HepG2 (cell line): ENCODE results near the gene STEAP3. TPM values are rescaled to one million over a fixed set of nuclear protein-coding genes. Genes with fewer than 3 reads are reported as not detected.

Experiments used
- ATAC-seq: fragments of 200-7000 bp; cut with Tn5 transposase; 3 replicates; pipeline ENCODE4 v1.9.1; 2020; ENCODE audit warnings: mild to moderate bottlenecking, moderate library complexity
- BruUV-seq: library from RNA; stranded (reverse); fragments of 400-500 nt; replicated peaks from 2 replicates; lab custom pipeline; 2021; lab: Mats Ljungman, UMichigan
- CTCF ChIA-PET: fragments of 300-600 bp; formaldehyde crosslinking; extraction: SDS; loops from one replicate; lab custom pipeline; 2021; ENCODE audit warnings: low total read pairs, inconsistent platforms, low intra/inter-chr PET ratio; lab: Yijun Ruan, JAX
- POLR2A ChIA-PET: fragments of 350-600 bp; sonication (Branson Sonifier 250); formaldehyde crosslinking; loops from one replicate; lab custom pipeline; 2020; ENCODE audit warnings: antibody characterized with exemption, inconsistent platforms; lab: Yijun Ruan, JAX
- DNase-seq: peaks from one replicate; pipeline ENCODE4 v3.0.0-alpha.2; 2015; ENCODE audit warnings: low spot score
- FAIRE-seq: peaks from 3 replicates; lab custom pipeline; 2011; peaks lifted over from hg19 to GRCh38; lab: Jason Lieb, UNC
- H2AFZ ChIP-seq: one replicate; pipeline ENCODE4 v1.6.1; 2011; ENCODE audit warnings: low read length, inconsistent platforms
- H3K27ac ChIP-seq: fragments of 300-600 bp; 3 replicates; pipeline ENCODE4 v1.8.0; 2011; ENCODE audit warnings: mixed run types, mild to moderate bottlenecking, mixed read lengths, low read length, inconsistent platforms; ENCODE audit not compliant: insufficient read depth; ENCODE audit errors: extremely low read length
- H3K27me3 ChIP-seq, 2 experiments: fragments of 200-600 bp in 1 of 2; 2 replicates in 1 of 2; 3 replicates in 1 of 2; pipeline versions ENCODE4 v1.6.0 to v1.8.0; 2011; ENCODE audit warnings: low read length in 2 of 2, mild to moderate bottlenecking in 2 of 2, moderate library complexity in 2 of 2, inconsistent platforms in 1 of 2; ENCODE audit not compliant: insufficient read depth in 2 of 2, control insufficient read depth in 1 of 2
- H3K36me3 ChIP-seq, 2 experiments: fragments of 200-600 bp in 1 of 2; replicated peaks in 1 of 2; 2 replicates in 1 of 2; 3 replicates in 1 of 2; pipeline versions ENCODE4 v1.5.1 to v1.8.0; 2011; ENCODE audit warnings: low read length in 2 of 2, inconsistent platforms in 1 of 2; ENCODE audit not compliant: insufficient read depth in 2 of 2, control insufficient read depth in 1 of 2
- H3K4me1 ChIP-seq: 2 replicates; pipeline ENCODE4 v1.5.1; 2012; ENCODE audit warnings: low read length, inconsistent platforms; ENCODE audit not compliant: insufficient read depth
- H3K4me2 ChIP-seq: 2 replicates; pipeline ENCODE4 v1.6.0; 2011; ENCODE audit warnings: low read depth, low read length, inconsistent platforms
- H3K4me3 ChIP-seq, 3 experiments: fragments of 200-600 bp in 1 of 3; sonication (generic), shearing (Covaris generic) in 1 of 3; replicated peaks in 1 of 3; 2 replicates each; pipeline ENCODE4 v1.5.1; 2011 to 2016; ENCODE audit warnings: low read length in 3 of 3, inconsistent platforms in 2 of 3, low read depth in 2 of 3, mild to moderate bottlenecking in 2 of 3, control low read depth in 1 of 3, mixed read lengths in 1 of 3; ENCODE audit not compliant: insufficient read depth in 1 of 3
- H3K79me2 ChIP-seq: one replicate; pipeline ENCODE4 v1.6.1; 2011; ENCODE audit warnings: low read length, inconsistent platforms; ENCODE audit not compliant: insufficient read depth
- H3K9ac ChIP-seq: 2 replicates; pipeline ENCODE4 v1.6.0; 2011; ENCODE audit warnings: mild to moderate bottlenecking, low read depth, low read length, inconsistent platforms; ENCODE audit not compliant: insufficient read depth
- H3K9me3 ChIP-seq: 2 replicates; pipeline ENCODE4 v1.5.1; 2012; ENCODE audit warnings: mild to moderate bottlenecking, low read length
- H4K20me1 ChIP-seq: 2 replicates; pipeline ENCODE4 v1.6.0; 2011; ENCODE audit warnings: inconsistent platforms, mild to moderate bottlenecking, low read length, moderate library complexity; ENCODE audit not compliant: insufficient read depth
- ARNTL ChIP-seq: sonication (generic); formaldehyde crosslinking; IDR thresholded peaks from 2 replicates; pipeline ENCODE4 v1.4.0; 2020; ENCODE audit warnings: mild to moderate bottlenecking, missing genetic modification reagents
- CHCHD3 ChIP-seq: sonication (generic); formaldehyde crosslinking; IDR thresholded peaks from 2 replicates; pipeline ENCODE4 v1.8.0; 2022; ENCODE audit warnings: mild to moderate bottlenecking, missing genetic modification reagents, moderate library complexity
- SMARCE1 ChIP-seq: fragments of 450-650 bp; IDR thresholded peaks from 2 replicates; pipeline ENCODE4 v1.6.1; 2017; ENCODE audit warnings: borderline replicate concordance
- ZBTB46 ChIP-seq: sonication (generic); formaldehyde crosslinking; IDR thresholded peaks from 2 replicates; pipeline ENCODE4 v1.4.0; 2020; ENCODE audit warnings: mild to moderate bottlenecking, missing genetic modification reagents, borderline replicate concordance
- ZMYM3 ChIP-seq: sonication (generic); formaldehyde crosslinking; IDR thresholded peaks from 2 replicates; pipeline ENCODE4 v1.5.1; 2020; ENCODE audit warnings: mild to moderate bottlenecking, missing genetic modification reagents
- ZNF280B ChIP-seq: sonication (generic); formaldehyde crosslinking; IDR thresholded peaks from 2 replicates; pipeline ENCODE4 v1.5.0; 2020; ENCODE audit warnings: missing genetic modification reagents, mild to moderate bottlenecking, borderline replicate concordance
- ZSCAN20 ChIP-seq: sonication (generic); formaldehyde crosslinking; IDR thresholded peaks from 2 replicates; pipeline ENCODE4 v1.4.0; 2020; ENCODE audit warnings: missing genetic modification reagents, mild to moderate bottlenecking, borderline replicate concordance
- WGBS: methylation state at CpG from one replicate; pipeline ENCODE4 v1.1.6; 2017; ENCODE audit warnings: low lambda C conversion rate; 5-methylcytosine and 5-hydroxymethylcytosine counted together
- in situ Hi-C: cut with HindIII; loops from 2 replicates; pipeline ENCODE4 v1.10.0; 2017; ENCODE audit warnings: low pct_unique_long_range_greater_than_20kb; ENCODE audit not compliant: extremely low pct_ligation_motif_present
- intact Hi-C: fragments of 100-400 bp; cut with micrococcal nuclease; formaldehyde crosslinking; loops from one replicate; pipeline ENCODE4 v1.10.0; 2022; ENCODE audit not compliant: unreplicated experiment
- polyA plus RNA-seq, 8 experiments: library from polyadenylated mRNA; depleted of rRNA in 3 of 8; stranded (reverse) in 7 of 8; unstranded in 1 of 8; fragments of >200 nt; fragmentation: Illumina TruSeq in 4 of 8; extraction: Trizol in 4 of 8; gene quantifications; 2 replicates each; pipeline versions ENCODE4 v1.2.1 to v1.2.3, GENCODE V29; 2011 to 2016; ENCODE audit warnings: low read depth in 4 of 8, missing spikeins in 1 of 8, mixed read lengths in 1 of 8; ENCODE audit not compliant: insufficient read depth in 1 of 8
- total RNA-seq, 5 experiments: library from RNA; depleted of rRNA; stranded (reverse); fragments of >200 nt; fragmentation: Illumina TruSeq; extraction: Trizol; gene quantifications; 2 replicates each; pipeline ENCODE4 v1.2.3, GENCODE V29; 2016; ENCODE audit warnings: low read depth in 1 of 5
- TF ChIP-seq, protein P1 (sequence below): IDR thresholded peaks from 2 replicates; pipeline ENCODE4 v1.6.1; 2016; ENCODE audit warnings: missing biosample characterization, missing genetic modification reagents, low read depth
- TF ChIP-seq, protein P2 (sequence below): sonication (generic); formaldehyde crosslinking; IDR thresholded peaks from 2 replicates; pipeline ENCODE4 v1.4.0; 2020; ENCODE audit warnings: missing genetic modification reagents

STEAP3 gene
- total and polyA plus RNA-seq, 2 of the 13 experiments (the other 11 are each of a cell fraction or from before 2014, with no cell fraction given): 7.3 to 21.1 TPM

DNA sequence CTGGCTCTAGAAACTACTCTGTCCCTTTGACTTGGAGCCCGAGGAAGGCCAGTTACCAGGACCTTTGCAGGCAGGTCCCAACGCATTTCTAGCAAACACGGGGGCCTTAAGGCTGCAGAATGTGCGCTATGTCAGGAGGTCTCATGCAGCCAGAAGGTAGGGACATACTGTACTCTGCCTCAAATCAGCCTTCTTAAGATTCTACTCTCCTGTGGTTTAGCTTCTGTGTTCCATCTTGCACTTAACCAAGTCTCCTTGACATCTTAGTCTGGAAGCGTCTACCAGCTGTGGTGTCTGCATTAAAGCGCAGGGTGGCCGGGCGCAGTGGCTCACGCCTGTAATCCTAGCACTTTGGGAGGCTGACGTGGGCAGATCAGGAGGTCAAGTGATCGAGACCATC is 65.5 kb downstream of the STEAP3 start:
- POLR2A ChIA-PET: no interaction called here
- peaks cover 0 to 8% of the 10 kb centered on the region in 2 experiments; a peak in 3 of 5 replicates for H3K27me3 ChIP-seq
- no peaks in the 10 kb centered on the region for H4K20me1 ChIP-seq
- H3K9ac ChIP-seq: no peak overlapping the region
- no peak overlapping the region for H2AFZ ChIP-seq
- intact Hi-C loops (no loop called here), in situ Hi-C loops (loop anchor here (10.0 kb wide), 1 partner anchor 274 kb away; no protein-coding TSS in a partner anchor)
- H3K27ac ChIP-seq: no peak overlapping the region
- no peak for FAIRE-seq
- TF ChIP-seq, protein P1, sequence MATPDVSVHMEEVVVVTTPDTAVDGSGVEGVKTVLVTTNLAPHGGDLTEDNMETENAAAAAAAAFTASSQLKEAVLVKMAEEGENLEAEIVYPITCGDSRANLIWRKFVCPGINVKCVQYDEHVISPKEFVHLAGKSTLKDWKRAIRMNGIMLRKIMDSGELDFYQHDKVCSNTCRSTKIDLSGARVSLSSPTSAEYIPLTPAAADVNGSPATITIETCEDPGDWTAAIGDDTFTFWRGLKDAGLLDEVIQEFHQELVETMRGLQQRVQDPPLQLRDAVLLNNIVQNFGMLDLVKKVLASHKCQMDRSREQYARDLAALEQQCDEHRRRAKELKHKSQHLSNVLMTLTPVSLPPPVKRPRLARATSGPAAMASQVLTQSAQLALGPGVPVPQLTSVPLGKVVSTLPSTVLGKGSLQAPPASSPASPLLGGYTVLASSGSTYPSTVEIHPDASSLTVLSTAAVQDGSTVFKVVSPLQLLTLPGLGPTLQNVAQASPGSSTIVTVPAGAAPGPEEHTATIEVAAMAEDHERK (CRISPR knock-in tag): no peak
- TF ChIP-seq ZMYM3 (CRISPR knock-in tag): no peak
- TF ChIP-seq ZSCAN20 (CRISPR knock-in tag): no peak
- no peak for TF ChIP-seq ZBTB46
- no peak for TF ChIP-seq CHCHD3 (CRISPR knock-in tag)
- no peak for TF ChIP-seq ARNTL (CRISPR knock-in tag)
- TF ChIP-seq, protein P2, sequence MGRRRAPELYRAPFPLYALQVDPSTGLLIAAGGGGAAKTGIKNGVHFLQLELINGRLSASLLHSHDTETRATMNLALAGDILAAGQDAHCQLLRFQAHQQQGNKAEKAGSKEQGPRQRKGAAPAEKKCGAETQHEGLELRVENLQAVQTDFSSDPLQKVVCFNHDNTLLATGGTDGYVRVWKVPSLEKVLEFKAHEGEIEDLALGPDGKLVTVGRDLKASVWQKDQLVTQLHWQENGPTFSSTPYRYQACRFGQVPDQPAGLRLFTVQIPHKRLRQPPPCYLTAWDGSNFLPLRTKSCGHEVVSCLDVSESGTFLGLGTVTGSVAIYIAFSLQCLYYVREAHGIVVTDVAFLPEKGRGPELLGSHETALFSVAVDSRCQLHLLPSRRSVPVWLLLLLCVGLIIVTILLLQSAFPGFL (CRISPR knock-in tag): no peak
- TF ChIP-seq ZNF280B (CRISPR knock-in tag): no peak
- TF ChIP-seq SMARCE1: no peak
- H3K4me1 ChIP-seq: peaks cover 27% of the 10 kb centered on the region
- DNase-seq: no peak
- no peak overlapping the region for H3K4me3 ChIP-seq
- BruUV-seq: no TSS peak
- WGBS: 44% methylated on average over 11 of the region's 11 CpGs
- H3K79me2 ChIP-seq: no peaks in the 10 kb centered on the region
- no peak for ATAC-seq
- H3K36me3 ChIP-seq: no peaks in the 10 kb centered on the region
- no peak overlapping the region for H3K4me2 ChIP-seq
- CTCF ChIA-PET: no interaction called here
- H3K9me3 ChIP-seq: no peaks in the 10 kb centered on the region
